Fibroblast of lung (primary cell): ENCODE results near the gene COG5.

ENCODE experiments used
- EZH2 ChIP-seq: IDR thresholded peaks from 2 replicates; pipeline ENCODE4 v1.5.1; 2012; ENCODE audit warnings: low read length, control low read depth, mild to moderate bottlenecking; ENCODE audit errors: missing control alignments
- TF ChIP-seq, protein P1 (sequence below), 2 donors: IDR thresholded peaks in 1 of 2; conservative IDR thresholded peaks in 1 of 2; 1 replicate in 1 of 2; 2 replicates in 1 of 2; pipeline ENCODE4 v1.5.1; 2011 to 2012; ENCODE audit warnings: low read length in 2 of 2, control low read depth in 1 of 2, inconsistent platforms in 1 of 2, low read depth in 1 of 2, mild to moderate bottlenecking in 1 of 2

DNA sequence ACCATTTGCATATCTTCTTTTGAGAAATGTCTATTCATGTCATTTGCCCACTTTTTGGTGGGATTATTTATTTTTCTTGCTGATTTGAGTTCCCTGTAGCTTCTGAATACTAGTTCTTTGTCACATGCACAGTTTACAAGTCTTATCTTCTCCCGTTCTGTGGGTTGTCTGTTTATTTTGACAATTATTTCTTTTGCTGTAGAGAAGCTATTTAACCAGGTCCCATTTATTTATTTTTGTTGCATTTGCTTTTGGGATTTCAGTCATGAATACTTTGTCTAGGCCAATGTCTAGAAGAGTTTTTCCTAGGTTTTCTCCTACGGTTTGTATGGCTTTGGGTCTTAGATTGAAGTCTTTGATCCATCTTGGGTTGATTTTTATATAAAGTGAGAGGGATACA lies 60.9 kb downstream of the COG5 start:
- TF ChIP-seq, protein P1, sequence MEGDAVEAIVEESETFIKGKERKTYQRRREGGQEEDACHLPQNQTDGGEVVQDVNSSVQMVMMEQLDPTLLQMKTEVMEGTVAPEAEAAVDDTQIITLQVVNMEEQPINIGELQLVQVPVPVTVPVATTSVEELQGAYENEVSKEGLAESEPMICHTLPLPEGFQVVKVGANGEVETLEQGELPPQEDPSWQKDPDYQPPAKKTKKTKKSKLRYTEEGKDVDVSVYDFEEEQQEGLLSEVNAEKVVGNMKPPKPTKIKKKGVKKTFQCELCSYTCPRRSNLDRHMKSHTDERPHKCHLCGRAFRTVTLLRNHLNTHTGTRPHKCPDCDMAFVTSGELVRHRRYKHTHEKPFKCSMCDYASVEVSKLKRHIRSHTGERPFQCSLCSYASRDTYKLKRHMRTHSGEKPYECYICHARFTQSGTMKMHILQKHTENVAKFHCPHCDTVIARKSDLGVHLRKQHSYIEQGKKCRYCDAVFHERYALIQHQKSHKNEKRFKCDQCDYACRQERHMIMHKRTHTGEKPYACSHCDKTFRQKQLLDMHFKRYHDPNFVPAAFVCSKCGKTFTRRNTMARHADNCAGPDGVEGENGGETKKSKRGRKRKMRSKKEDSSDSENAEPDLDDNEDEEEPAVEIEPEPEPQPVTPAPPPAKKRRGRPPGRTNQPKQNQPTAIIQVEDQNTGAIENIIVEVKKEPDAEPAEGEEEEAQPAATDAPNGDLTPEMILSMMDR (conservative IDR thresholded peaks at IDR 0.05 in 1 of 2, IDR thresholded peaks at IDR 0.05 in 1 of 2; ENCODE audit: low read depth in 1 of 2, low read length in 2 of 2): no peak
- TF ChIP-seq EZH2: no peak
